Stimulated activated CD4-positive, alpha-beta T cell treated with anti-CD3 and anti-CD28 coated beads, Interleukin-1b, Interleukin-23, amount 100 ng/mL, for 1 hour (primary cell): Measurements from ENCODE around the gene EEF1G.
"Not testable (repeated sequence)": the region's sequence is repeated elsewhere in the genome, so short reads cannot be mapped to it uniquely, and the experiment has no call there.

Experiments used
- DNase-seq, 2 donors: peaks; one replicate each; pipeline ENCODE4 v3.0.0-alpha.2; 2020; ENCODE audit warnings: low read depth in 2 of 2

Gene EEF1G

DNA sequence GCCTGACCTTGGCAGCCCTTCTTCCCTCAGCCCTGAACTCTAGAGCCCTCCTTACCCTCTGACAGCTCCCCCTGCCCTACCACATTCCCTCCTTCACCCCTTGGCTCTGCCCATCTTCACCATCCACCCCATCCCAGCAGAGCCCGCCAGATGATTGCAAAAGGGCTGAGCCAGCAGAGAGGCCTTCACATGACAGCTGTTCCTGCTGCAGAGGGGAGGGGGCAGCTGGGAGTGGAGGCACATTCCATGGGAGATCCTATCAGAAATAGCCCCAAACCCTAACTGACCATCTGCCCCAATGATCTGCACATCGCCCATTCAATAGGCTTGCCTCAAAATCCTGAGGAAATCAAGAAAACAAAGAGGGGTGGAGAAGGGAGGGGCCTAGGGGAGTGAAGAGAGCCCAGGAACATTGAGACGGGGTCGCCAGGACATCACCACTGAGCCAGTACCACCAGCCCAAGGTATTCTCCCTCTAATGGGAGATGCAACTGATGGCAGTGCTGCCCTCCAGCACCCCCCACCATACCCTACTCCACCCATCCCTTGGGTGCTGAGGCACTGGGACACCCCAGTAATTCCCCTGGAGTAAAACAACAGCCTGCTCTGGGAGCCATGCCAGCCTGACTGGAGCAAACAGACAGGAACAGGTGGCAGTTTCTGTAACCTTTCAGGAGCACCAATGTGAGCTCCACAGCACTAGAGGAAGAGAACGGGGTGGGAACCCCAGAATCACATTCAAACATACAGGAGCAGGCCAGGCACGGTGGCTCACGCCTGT, 19.1 kb downstream of the EEF1G start:
- DNase-seq, result no peak

DNA sequence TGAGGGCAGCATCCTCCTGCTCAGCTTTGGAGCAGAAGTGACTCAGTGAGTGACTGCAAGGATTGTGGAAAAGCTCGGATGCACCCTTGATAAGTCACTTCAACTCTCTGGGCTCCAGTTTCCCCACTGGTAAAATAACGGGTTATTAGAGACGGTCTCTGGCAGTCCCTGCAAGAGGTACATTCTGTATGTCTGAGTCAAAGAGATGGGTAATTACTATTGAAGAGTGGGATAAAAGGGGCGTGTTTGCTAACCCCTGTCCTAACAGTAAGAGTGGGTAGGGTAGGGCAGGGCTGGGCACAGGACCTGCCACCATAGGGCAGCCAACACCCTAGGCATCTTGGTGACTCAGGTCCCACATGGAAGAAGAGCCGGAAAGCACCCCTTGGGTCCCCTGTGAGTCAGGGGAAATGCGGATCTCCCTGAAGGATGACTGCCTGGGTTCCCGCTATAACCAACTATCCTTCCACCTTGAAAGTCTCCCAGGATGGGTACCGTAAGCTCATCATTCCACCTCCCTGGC, 19.8 kb downstream of the EEF1G start:
- no peak for DNase-seq

DNA sequence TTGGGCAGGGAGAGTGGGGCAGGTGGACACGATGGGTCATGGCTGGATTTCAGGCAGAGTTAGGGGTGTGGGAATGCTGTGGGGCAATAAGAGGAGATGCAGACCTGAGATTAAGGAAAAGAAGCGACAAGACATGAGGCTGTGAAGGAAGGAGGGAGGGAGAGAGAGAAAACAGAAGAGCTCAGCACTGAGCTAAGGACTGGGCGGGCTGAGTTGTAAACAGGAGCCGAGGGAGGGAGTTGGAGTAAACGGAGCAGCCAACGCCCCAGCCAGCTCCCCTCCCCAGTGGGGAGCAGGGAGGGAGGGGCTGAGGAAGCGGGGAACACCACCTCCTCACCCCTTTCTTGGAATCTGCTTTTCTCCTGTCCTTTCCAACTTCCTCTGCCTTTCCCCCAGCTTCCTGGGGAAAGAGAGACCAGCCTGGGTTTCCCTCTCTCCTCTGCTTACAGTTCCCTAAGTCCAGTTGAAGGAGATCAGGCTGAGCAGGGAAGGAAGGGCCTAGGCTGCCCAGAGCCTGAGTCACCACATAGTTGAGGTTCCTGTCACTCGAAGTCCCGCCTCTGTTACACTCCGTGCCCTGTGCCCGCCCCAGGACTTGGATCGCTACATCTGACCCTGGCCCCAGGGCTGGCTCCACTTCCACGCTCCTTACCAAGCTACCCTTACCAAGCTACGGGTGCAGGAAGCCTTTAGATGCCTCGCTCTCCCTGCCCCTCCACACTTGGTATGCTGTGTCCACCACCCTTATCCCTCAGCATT, 20.4 kb downstream of the EEF1G start:
- DNase-seq, result no peak

DNA sequence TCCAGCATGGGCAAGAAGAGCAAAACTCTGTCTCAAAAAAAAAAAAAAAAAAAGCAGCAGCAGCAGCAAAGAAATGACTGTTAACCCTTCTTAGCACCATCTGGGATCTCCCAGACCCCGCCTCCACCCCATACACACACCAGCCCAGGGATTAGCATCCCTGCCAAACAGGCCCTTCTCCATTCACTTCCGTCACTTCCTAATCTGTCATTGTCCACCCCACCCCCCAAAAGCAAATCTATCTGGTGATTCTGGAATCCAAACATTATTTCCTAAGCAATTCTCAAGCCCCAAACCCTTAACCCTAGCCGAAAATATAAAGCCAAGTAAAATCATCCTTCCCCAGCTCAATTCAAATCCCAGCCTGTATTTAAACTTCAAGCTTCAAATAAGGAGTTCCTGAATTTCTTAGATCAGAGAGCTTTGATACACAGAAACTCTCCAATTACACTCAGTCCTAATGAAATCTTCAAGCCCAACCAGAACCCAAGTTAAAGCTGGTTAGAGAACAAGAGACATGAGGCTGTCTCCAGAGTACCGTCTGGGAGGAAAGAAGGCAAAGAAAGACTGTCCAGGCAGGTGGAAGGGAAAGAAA, 21.1 kb downstream of the EEF1G start:
- no peak for DNase-seq

DNA sequence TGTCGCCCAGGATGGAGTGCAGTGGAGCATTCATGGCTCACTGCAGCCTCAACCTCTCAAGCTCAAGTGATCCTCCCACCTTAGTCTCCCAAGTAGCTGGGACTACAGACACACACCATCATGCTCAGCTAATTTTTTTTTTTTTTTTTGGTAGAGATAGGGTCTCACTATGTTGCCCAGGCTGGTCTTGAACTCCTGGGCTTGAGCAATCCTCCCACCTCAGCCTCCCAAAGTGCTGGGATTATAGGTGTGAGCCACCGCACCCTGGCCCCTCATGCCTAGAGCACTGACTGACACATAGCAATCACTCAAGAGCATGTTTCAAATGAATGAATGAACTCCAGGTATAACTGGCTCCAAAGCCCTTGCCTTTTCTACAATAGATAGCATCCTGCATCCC, 23.2 kb downstream of the EEF1G start:
- not testable (repeated sequence) for DNase-seq

DNA sequence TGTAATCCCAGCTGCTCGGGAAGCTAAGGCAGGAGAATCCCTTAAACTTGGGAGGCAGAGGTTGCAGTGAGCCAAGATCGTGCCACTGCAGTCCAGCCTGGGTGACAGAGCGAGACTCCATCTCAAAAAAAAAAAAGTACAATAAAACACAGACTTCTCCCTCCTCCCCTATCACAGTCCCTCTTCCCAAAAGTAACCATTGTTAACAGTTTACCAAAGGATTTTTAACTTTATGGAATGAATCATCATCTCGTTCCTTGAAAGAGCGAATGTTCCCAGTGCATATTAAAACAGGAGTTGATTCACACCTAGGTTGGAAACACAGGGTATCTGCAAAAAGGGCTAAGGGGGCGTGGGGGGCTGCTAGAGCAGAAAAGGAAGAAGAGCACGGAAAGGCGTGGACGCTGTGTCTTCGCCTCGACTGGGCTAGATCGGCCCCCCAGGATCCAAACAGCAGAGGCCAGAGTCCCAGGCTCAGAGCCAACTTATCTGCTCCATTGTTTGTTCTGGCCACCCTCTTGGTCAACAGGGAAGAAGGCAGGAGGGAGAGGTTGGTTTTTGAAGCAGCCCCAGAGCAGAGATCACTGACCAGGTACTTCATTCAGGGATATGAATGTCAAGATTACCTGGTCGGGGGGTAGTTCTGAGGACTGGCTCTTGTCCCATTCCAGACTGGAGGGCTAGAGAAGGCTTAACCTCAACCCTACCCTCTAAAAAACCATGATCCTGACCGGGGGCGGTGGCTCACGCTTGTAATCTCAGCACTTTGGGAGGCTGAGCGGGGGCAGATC, 25.0 kb downstream of the EEF1G start:
- no peak for DNase-seq

DNA sequence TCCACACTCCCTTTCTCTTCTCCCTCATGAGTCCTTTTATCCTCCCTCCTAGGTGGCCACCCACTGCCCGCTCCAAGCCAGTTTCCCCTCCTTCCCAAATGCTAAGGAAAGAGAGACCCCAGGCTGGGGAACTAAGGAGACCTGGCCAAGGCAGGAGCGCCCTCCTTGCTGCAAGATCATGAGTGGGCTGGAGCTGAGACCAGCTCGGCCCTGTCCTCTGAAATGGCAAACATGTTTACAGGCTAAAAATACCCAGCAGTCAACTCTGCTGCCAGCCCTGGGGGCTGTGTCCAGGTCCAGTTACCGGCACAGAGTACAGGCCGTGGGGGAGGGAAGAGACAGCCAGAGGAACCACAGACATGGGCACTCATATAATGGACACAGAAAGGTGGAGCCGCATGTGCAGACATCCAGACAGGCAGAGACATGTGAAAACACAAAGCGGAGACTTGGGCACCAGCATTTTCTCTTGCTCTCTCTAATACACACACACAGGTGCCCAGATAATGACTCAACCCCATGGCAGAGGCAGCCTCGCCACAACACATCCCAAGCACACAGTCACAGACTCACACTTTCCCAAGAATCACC, 25.9 kb downstream of the EEF1G start:
- no peak for DNase-seq

DNA sequence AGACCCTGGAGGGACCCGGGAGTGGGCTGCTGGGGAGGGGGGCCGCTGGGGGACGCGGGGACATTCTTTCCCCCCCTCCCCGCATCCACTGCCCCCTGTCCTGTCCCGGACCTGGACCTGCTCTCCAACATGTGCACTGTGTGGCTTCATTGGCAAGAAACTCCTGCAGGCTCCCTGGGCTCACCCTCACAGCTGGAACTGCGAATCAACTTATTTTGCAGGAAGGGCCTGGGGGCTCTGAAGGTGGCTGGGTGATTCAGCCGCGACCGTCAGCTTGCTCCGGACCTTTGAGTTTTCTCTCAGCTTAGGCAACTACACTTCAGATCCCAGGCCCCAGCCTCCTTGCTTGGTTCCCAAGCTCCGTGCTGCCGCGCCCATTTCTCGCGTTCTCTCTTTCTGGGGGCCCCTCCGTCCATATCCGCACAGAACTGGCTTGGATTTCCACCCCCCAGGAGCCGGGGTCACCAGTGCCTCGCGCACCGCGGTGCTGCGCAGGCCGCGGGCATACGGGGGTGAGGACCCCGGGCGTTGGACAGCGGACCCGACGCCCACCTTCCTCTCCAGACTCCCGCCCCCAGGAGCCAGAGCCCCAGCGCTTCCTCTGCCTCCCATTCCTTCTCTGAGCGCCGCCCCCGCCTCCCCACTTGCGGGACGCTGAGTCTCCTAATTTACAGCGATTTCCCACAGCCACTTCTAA, 26.6 kb downstream of the EEF1G start:
- DNase-seq, result no peak

DNA sequence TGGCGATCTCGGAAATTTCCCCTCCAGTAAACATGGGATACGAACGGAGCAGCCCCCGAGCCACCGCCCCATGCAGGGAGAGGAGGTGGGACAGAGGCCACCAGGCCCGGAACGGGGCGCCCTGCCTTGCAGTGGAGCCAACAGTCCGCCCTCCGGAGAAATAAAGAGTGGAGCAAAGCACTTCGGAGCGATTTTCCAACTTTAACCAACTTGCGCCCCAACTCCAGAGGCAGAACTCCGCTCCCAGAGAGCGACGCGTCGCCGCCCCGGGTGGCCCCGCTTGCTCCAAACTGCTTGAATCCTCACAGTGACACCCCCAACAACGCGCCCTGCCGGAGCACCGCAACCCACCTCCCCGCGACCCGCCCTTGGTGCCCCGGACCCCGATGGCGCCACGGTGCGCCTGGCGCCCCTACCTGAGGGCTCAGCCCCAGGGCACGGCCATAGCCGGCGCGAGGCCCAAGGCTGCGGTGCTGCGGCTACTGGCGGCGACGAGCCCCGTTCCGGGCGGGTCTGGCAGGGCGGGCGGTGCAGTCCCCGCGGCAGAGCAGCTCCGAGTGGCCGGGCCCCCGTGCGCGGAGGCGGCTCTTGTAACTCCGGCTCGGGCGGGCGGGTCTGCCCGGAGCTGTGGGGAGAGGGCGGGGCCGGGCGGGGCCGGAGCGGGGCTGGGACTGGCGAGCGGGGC, 27.3 kb downstream of the EEF1G start, which contains the start of gene AHNAK:
Gene AHNAK (minus strand): TSS at position 563 of the 685 bp plus-strand sequence. CDS start 10,708 bp downstream, outside the sequence.
- peak in 1 of 2 donors; percentile 34 for DNase-seq

DNA sequence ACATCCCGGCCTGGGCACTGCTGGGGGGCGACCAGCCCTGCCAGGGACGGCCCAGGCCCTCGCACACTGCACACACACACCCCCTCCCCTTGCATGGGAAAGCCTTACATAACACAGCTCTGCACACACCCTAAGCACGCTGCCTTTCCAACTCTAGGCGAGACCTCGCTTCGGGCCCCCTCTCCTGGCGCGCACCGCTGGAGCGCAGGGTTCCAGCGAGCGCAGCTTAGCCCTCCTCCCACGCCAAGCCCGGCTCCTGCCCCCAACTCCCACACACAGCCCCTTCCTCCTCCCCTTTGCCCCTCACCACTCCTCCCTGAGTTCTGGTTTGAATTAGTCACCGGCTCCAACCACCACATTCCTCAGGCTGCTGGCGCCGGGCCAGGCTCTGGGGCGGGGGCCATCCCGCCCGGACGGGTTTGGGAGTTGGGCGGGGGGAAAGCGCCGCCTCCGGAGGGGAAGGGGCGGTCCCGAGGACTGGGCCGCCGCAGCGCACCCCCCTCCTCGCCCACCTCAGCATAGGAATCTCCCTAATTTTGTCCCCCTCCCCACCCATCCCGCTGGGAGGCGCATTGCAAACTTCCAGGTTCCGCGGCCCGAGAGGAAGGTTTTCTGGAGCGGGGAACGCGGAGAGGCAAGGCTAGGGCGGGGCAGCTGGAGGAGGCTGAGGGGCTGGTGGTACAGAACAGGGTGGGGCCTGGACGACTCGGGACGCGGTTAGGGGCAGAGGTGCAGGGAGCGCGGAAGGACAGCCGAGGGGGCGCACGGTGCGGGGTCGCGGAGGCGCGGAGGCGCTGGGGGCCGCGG, 28.1 kb downstream of the EEF1G start:
- peak in 1 of 2 donors; percentile 28 for DNase-seq

DNA sequence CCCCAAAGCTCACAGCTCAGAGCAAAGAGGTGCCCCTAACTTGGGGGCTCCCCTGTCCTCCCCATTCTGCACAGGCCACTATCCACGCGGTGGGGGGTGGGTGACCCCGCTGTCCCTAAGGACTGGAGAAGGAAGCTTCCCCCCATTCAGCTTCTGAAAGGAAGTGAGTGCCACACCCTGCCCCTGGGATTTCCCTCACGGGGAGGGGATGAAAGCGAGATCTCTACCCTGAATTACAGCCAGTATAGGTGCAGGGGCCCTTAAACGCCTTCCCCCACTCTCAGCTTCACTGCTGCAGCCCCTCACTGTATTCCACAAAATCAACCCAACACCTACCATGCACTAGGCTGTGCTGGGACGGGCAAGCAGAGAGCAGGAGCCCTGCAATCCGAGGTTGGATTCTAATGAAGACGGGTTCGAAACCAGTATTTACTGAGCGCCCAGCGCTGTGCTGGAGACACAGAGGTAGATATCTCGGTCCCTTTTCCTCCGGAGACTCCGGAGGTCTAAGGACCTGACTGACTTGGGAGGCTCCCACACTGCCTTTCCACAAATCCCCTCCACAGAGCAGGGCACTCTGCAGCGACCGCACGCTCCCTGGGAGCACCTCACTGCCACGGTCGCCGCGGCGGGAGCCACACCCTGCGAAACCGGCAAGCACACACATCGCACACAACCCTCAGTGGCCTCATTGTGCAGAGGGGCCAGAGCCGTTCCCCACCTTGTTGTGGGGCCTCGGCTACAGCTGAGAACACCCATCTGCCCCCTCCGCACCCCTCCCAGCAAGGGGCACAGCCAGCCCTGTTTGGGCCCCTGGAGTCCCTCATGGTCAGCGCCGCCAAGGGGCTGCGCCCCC, 28.9 kb downstream of the EEF1G start:
- DNase-seq, result no peak

DNA sequence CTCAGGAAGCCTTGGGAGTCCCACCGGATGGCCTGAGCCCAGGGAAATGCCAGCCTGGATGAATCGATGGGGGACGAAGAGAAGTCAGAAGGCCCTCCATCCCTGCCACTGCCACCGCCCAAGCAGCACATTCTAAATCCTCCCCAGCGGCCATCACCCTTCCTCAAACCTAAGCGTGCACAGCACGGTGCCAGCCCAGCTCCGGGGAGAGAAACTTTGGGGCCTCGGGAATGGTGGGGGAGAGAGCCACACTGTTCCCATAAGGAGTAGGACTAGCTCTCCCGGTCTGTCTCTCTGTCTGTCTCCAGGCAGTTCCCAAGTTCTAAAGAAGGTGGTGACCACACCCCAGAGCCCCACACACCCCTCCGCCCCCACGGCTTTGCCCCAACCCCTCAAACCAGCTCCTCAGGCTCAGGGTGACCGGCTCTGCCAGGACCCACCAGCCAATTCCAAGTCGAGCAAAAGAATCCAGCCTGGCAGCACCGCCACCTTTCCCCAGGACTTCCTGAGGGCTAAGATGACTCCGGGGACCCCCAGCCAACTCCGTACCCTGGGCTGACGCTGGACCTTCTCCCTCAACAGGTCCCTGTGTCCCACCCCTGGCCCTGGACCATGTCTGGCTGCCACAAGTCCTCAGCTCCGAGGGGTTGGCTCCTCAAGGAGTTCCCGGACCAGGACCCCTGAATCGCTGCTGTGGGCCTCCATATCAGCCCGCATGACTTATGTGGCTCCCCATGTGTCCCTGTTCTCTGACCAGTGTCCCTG, 29.8 kb downstream of the EEF1G start:
- DNase-seq, result no peak

DNA sequence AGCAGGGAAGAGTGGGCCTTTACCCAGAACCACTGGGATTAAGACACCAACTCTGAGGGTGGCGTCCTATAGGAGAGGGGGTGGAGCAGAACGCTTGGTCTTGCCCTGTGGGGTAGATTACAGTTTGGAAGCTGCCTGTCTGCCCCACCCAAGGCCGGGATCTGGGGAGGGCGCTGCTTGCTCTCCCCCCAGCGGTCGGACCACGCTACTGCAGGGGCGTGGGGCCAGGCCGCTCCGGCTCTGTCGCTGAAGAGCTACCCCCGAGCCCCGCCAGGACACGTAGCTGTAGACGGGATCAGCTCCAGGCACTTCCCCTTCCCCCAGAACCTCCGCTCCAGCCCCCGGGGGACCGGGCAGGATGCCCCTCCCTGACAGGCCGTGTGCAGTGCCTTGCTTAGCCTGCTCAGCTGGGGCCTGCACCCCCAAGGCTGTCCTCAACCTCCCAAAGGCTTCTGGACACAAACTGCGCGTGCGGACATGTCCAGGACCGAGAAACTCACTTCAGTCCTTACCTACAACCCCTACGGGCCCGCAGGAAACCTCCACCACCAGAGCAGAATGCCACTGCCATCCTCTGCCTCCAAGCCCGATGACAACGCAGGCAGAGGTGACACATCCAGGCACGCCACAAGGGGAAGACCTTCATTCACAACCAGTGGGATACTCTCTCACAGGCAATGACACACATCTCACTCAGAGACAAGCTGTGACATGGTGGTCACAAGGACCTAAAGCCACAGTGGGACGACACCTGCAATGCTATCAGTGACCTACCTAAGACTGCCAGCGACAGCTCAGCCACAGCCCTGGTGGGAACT, 30.7 kb downstream of the EEF1G start:
- peak; percentile 49 to 63 for DNase-seq

DNA sequence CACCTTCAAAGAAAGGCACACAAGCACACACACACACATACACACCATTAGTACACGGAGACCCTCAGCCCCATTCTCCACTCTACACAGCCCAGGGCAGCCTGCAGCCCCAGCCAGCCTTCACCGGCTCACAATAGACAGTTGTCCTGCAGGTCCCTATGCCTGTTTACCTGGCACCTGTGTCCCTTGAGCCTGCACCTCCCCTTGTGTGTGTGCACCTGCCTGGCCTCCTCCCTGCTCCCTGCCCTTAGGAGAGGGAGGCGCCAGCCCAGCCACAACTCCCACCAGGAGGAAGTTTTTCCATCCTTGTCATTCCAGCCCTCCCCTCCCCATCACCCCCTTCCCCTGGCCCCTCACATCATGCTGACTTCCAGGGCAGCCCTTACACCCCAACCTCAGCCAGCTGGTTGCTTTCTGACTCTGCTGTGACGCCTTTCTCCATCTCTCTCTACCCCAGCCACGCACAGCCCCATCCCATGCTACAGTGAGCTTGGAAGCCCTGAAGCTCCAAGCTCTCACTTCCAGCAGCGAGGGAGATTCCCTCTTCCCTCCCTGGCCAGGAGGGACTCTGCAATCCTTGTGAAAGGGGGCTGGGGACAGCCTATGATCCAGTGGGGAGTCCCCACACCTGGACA, 31.5 kb downstream of the EEF1G start:
- no peak for DNase-seq

DNA sequence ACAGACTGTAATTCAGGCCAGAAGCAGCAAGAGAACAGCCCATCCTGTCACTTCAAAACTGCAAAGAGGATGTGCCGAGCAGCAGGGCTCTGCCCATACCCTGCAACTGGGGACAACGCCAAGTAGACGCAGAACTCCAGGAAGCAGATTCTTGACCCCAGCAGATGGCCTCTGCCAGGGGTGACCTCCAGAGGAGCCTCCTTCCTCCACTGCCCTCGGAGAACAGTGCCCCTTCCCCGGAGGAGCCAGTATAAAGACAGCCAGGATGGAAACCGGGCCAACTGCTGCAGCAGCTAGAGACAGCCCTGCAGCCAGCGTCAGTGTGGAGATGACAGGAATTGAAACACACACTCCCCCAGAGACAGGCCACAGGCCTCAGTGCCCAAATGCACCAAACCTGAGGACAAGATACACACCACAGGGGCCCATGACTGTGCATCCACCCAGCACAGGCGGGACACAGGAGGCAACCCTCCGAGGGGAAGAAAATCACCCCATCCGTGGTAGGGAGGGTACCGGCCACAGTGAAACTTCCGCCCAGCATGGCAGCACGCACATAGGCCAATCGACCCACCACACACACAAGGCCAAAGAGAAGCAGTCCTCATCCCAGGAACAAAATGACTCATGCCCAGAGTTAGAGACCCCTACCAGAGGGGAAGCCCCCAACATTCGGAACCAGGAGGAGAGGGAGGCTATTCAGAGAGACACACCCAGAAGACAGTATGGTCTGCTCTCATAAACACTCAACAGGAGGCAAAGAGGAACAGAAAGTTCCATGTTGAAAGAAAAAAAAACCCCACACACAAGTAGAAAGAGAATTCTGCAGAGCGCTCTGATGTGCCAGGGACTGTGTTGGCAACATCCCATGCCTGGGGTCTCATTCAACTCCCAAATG, 32.6 kb downstream of the EEF1G start:
- no peak for DNase-seq
